OCI-LY3 (cell line): Measurements from ENCODE around the gene CDC42EP5.
"Not testable (repeated sequence)": the region's sequence is repeated elsewhere in the genome, so short reads cannot be mapped to it uniquely, and the experiment has no call there.

Experiments used
- H2AFZ ChIP-seq: fragments of 200-600, 300-600 bp; shearing (Covaris generic); 2 replicates; pipeline ENCODE4 v1.6.0; 2014; ENCODE audit warnings: antibody characterized with exemption, low read depth, low read length
- H3K27ac ChIP-seq: fragments of 200-600, 300-600 bp; sonication (generic); 2 replicates; pipeline ENCODE4 v1.5.1; 2014; ENCODE audit warnings: mild to moderate bottlenecking, low read length, moderate library complexity, mixed read lengths
- H3K27me3 ChIP-seq: fragments of 200-600, 300-600 bp; sonication (generic); 2 replicates; pipeline ENCODE4 v1.6.1; 2014; ENCODE audit warnings: low read depth, low read length, mixed read lengths
- H3K36me3 ChIP-seq: fragments of 200-600, 300-600 bp; sonication (generic); replicated peaks from 2 replicates; pipeline ENCODE3; 2014; ENCODE audit warnings: low read depth, low read length, mixed read lengths
- H3K4me1 ChIP-seq: fragments of 300-600, 200-600 bp; sonication (generic); 2 replicates; pipeline ENCODE4 v1.6.1; 2014; ENCODE audit warnings: low read length, mixed read lengths
- H3K4me2 ChIP-seq: fragments of 200-600, 300-600 bp; sonication (generic); 2 replicates; pipeline ENCODE4 v1.6.1; 2014; ENCODE audit warnings: low read length, mixed read lengths
- H3K4me3 ChIP-seq: fragments of 300-600, 200-600 bp; sonication (generic); 2 replicates; pipeline ENCODE4 v1.5.1; 2014; ENCODE audit warnings: antibody characterized with exemption, mild to moderate bottlenecking, low read length, moderate library complexity
- H3K79me2 ChIP-seq: fragments of 300-600, 200-600 bp; shearing (Covaris generic); 2 replicates; pipeline ENCODE4 v1.6.1; 2014; ENCODE audit warnings: mild to moderate bottlenecking, low read length, mixed read lengths
- H3K9ac ChIP-seq: fragments of 300-600, 200-600 bp; shearing (Covaris generic); 2 replicates; pipeline ENCODE4 v1.6.0; 2014; ENCODE audit warnings: mild to moderate bottlenecking, low read length, moderate library complexity
- H3K9me3 ChIP-seq: fragments of 200-600, 300-600 bp; shearing (Covaris generic); 2 replicates; pipeline ENCODE4 v1.6.1; 2014; ENCODE audit warnings: low read length, mixed read lengths; ENCODE audit not compliant: insufficient read depth
- H4K20me1 ChIP-seq: fragments of 200-600, 300-600 bp; sonication (generic); 2 replicates; pipeline ENCODE4 v1.6.1; 2016; ENCODE audit warnings: low read length, mixed read lengths; ENCODE audit not compliant: insufficient read depth
- EZH2phosphoT487 ChIP-seq: fragments of 200-600 bp; shearing (Covaris generic); IDR thresholded peaks from 2 replicates; pipeline ENCODE4 v1.6.1; 2018; ENCODE audit warnings: antibody characterized with exemption, mixed run types, low read depth
- TF ChIP-seq, protein P1 (sequence below): fragments of 200-600, 300-600 bp; sonication (generic); IDR thresholded peaks from 2 replicates; pipeline ENCODE4 v1.5.1; 2014; ENCODE audit warnings: antibody characterized with exemption, low read length, low read depth

CDC42EP5 gene

DNA sequence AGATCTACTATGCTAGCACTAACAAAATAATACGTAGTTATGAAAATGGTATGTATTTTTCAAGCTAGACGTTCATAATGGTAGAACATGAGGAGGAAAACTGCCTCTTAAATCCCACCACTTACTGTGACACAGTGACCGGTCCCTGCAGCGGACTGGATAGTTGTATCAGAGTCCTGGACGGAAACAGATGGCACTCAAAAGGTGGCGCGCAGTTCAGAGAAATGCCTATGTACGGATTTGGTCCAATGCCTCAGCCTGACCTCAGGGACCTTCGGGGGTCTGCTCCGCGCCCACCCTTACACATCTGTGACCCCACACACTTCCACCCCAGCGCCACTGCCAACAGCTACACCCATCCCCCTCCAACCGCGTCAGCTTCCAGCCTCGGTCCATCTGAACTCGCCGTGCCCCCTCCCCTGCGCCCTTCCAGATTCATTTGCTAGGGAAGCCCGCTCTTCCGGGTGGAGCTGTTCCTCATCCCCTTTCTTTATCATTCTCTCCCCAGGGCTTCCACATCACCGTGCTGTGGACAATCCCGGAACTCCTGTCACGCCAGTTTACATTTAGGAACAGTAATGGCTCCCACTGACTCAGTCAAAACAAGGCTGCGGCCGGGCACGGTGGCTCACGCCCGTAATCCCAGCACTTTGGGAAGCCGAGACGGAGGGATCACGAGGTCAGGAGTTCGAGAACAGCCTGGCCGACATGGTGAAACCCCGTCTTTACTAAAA is 24.9 kb downstream of the CDC42EP5 start:
- Histone ChIP-seq H3K9me3 (no peaks in the 10 kb centered on the region), H3K27ac (peak overlapping the region; percentile 82), H3K9ac (peak overlapping the region; percentile 95), H3K36me3 (peaks cover 37% of the 10 kb centered on the region), H3K79me2 (peaks cover 63% of the 10 kb centered on the region), H4K20me1 (peaks cover 36% of the 10 kb centered on the region), H3K4me3 (peak overlapping the region; percentile 93), H3K4me2 (peak overlapping the region; percentile 69), H3K4me1 (peaks cover 22% of the 10 kb centered on the region), H3K27me3 (no peaks in the 10 kb centered on the region), H2AFZ (peak overlapping the region; percentile 9)
- TF ChIP-seq, protein P1, sequence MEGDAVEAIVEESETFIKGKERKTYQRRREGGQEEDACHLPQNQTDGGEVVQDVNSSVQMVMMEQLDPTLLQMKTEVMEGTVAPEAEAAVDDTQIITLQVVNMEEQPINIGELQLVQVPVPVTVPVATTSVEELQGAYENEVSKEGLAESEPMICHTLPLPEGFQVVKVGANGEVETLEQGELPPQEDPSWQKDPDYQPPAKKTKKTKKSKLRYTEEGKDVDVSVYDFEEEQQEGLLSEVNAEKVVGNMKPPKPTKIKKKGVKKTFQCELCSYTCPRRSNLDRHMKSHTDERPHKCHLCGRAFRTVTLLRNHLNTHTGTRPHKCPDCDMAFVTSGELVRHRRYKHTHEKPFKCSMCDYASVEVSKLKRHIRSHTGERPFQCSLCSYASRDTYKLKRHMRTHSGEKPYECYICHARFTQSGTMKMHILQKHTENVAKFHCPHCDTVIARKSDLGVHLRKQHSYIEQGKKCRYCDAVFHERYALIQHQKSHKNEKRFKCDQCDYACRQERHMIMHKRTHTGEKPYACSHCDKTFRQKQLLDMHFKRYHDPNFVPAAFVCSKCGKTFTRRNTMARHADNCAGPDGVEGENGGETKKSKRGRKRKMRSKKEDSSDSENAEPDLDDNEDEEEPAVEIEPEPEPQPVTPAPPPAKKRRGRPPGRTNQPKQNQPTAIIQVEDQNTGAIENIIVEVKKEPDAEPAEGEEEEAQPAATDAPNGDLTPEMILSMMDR, result no peak
- no peak for TF ChIP-seq EZH2phosphoT487

DNA sequence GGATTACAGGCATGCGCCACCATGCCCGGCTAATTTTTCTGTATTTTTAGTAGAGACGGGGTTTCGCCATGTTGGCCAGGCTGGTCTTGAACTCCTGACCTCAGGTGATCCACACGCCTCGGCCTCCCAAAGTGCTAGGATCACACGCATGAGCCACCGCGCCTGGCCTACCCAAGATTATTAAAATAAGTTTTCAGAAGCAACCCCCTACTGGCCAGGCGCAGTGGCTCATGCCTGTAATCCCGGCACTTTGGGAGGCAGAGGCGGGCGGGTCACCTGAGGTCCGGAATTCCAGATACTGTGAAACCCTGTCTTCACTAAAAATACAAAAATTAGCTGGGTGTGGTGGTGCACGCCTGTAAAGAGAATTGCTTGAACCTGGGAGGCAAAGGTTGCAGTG is 26.7 kb downstream of the CDC42EP5 start:
- not testable (repeated sequence) for H3K4me3 ChIP-seq, H3K27me3 ChIP-seq, H3K9me3 ChIP-seq, H3K4me2 ChIP-seq, H3K27ac ChIP-seq, H2AFZ ChIP-seq, H3K9ac ChIP-seq
- Histone ChIP-seq H3K4me1 (peaks cover 22% of the 10 kb centered on the region), H3K79me2 (peaks cover 45% of the 10 kb centered on the region), H3K36me3 (peaks cover 22% of the 10 kb centered on the region), H4K20me1 (peaks cover 19% of the 10 kb centered on the region)

DNA sequence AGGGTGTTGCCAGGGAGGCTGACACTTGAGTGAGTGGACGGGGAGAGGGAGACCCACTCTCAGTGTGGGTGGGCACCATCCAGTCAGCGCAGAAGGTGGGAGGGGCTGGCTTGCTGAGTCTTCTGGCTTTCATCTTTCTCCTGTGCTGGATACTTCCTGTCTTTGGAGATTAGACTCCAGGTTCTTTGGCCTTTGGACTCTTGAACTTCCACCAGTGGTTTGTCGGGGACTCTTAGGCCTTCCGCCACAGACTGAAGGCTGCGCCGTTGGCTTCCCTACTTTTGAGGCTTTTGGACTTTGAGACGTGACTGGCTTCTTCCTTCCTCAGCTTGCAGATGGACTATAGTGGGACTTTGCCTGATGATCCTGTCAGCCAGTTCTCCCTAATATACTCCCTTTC is 28.4 kb downstream of the CDC42EP5 start:
- Histone ChIP-seq H4K20me1 (peaks cover 7% of the 10 kb centered on the region), H3K27ac (no peak overlapping the region), H3K9me3 (no peaks in the 10 kb centered on the region), H3K79me2 (peaks cover 29% of the 10 kb centered on the region), H3K36me3 (peaks cover 20% of the 10 kb centered on the region), H3K4me1 (peaks cover 10% of the 10 kb centered on the region), H2AFZ (no peak overlapping the region), H3K4me3 (no peak overlapping the region), H3K9ac (no peak overlapping the region), H3K4me2 (no peak overlapping the region), H3K27me3 (no peaks in the 10 kb centered on the region)
- TF ChIP-seq, protein P1, result no peak
- no peak for TF ChIP-seq EZH2phosphoT487

DNA sequence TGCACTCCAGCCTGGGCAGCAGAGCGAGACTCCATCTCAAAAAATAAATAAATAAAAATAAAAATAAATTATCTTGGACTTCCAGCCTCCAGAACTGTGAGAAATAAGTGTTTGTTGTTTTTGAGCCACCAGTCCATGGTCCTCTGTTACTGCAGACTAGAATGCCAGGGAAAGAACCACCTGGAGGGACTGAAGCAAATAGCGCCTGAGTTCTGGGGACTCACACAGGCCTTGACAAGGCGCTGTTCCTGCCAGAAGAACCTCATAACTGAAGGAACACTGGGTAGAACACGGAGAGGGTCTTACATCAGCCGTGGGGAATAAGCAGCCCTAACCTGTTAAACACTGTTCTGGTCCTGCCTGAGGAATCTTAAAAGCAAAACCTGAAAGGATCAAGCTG is 32.5 kb downstream of the CDC42EP5 start:
- peaks cover 11% of the 10 kb centered on the region; the same call in 1 of the 2 replicates for H4K20me1 ChIP-seq
- H2AFZ ChIP-seq, result no peak overlapping the region
- H3K4me1 ChIP-seq, result no peaks in the 10 kb centered on the region
- TF ChIP-seq, protein P1, result no peak
- no peak for TF ChIP-seq EZH2phosphoT487
- H3K4me3 ChIP-seq, result no peak overlapping the region
- H3K79me2 ChIP-seq, result no peaks in the 10 kb centered on the region
- no peak overlapping the region for H3K27ac ChIP-seq
- H3K27me3 ChIP-seq, result no peaks in the 10 kb centered on the region
- no peak overlapping the region for H3K4me2 ChIP-seq
- H3K9me3 ChIP-seq, result no peaks in the 10 kb centered on the region
- peaks cover 21% of the 10 kb centered on the region for H3K36me3 ChIP-seq
- no peak overlapping the region for H3K9ac ChIP-seq
